Thoracic aorta (tissue), 2 donors: ENCODE measurements around the gene DPP4. TPM values are rescaled to one million over a fixed set of nuclear protein-coding genes. Genes with fewer than 3 reads are reported as not detected.

Experiments
- ATAC-seq: fragments of 150-250 bp; one replicate; pipeline ENCODE4 v1.8.0; 2017; ENCODE audit warnings: low read depth; ENCODE audit not compliant: insufficient number of reproducible peaks, low FRiP score
- DNase-seq: peaks from one replicate; pipeline ENCODE4 v3.0.0-alpha.2; 2020; ENCODE audit warnings: low spot score
- H3K27ac ChIP-seq, 2 donors: fragments of 200-600 bp; sonication (generic); 1 replicate in 1 of 2; 2 replicates in 1 of 2; pipeline ENCODE4 v1.5.1; 2016; ENCODE audit warnings: mild to moderate bottlenecking in 2 of 2, moderate library complexity in 2 of 2
- H3K27me3 ChIP-seq: fragments of 200-600 bp; sonication (generic); replicated peaks from 2 replicates; pipeline ENCODE4 v1.6.0; 2016; ENCODE audit warnings: mild to moderate bottlenecking; ENCODE audit not compliant: insufficient read depth
- H3K36me3 ChIP-seq: fragments of 200-600 bp; sonication (generic); one replicate; pipeline ENCODE4 v1.5.1; 2016
- H3K4me1 ChIP-seq, 2 donors: fragments of 200-600 bp; sonication (generic); 1 replicate in 1 of 2; 2 replicates in 1 of 2; pipeline versions ENCODE4 v1.5.1 to v1.6.0; 2016; ENCODE audit warnings: low read depth in 2 of 2, mild to moderate bottlenecking in 1 of 2; ENCODE audit not compliant: control insufficient read depth in 1 of 2
- H3K4me3 ChIP-seq: fragments of 200-600 bp; sonication (generic); 2 replicates; pipeline ENCODE4 v1.5.1; 2016; ENCODE audit warnings: mild to moderate bottlenecking
- H3K9me3 ChIP-seq: fragments of 200-600 bp; sonication (generic); 2 replicates; pipeline ENCODE4 v1.5.1; 2016
- total RNA-seq, 2 donors: library from RNA; depleted of rRNA; stranded (reverse); fragments of >200 nt; gene quantifications; one replicate each; pipeline versions ENCODE4 v1.1.0 to v1.2.3, GENCODE V29; 2016
- TF ChIP-seq, protein P1 (sequence below): fragments of 200-600 bp; sonication (generic); IDR thresholded peaks from one replicate; pipeline ENCODE4 v1.5.1; 2019; ENCODE audit warnings: antibody characterized with exemption

Gene DPP4
- total RNA-seq, 2 donors from 2014 or later = 2.0 to 2.1 TPM

DNA sequence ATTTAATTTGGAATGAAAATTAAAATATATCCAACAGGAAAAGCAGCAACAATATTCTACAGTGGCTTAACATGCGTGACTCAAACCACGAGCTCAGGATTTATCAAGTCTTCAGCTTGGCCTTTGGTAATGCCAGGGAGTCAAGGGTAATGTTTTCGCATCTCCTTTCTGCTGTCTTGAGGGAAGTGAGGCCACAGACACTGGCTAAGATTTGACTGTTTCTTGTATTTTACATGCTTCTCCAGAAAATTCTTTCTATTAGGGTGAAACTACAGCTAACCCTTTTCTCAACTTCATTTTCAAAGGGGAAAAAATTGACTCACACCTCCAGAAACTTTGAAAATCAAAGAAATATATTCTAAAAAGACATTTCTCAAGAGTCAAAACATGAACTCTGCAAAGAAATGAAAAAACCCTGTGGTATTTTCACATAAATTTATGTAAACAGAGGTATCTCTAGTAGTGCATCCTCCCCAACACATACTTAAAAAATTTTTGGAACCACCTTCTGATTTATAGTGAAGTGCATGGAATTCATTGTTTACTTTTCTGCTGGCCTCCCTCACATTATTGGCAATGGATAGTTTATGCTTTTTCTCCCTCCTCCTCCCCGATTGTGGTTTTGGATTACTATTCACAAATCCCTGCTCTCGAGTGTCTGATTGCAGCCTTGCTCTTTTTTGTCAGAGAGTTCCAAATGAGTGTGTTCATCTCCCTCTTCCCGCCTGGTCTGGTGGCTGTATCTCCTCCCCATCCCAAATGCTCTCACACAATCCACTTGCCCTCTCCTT, 48.7 kb downstream of the DPP4 start:
- TF ChIP-seq, protein P1, sequence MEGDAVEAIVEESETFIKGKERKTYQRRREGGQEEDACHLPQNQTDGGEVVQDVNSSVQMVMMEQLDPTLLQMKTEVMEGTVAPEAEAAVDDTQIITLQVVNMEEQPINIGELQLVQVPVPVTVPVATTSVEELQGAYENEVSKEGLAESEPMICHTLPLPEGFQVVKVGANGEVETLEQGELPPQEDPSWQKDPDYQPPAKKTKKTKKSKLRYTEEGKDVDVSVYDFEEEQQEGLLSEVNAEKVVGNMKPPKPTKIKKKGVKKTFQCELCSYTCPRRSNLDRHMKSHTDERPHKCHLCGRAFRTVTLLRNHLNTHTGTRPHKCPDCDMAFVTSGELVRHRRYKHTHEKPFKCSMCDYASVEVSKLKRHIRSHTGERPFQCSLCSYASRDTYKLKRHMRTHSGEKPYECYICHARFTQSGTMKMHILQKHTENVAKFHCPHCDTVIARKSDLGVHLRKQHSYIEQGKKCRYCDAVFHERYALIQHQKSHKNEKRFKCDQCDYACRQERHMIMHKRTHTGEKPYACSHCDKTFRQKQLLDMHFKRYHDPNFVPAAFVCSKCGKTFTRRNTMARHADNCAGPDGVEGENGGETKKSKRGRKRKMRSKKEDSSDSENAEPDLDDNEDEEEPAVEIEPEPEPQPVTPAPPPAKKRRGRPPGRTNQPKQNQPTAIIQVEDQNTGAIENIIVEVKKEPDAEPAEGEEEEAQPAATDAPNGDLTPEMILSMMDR = no peak
- ATAC-seq = no peak
- no peak overlapping the region for H3K27ac ChIP-seq

DNA sequence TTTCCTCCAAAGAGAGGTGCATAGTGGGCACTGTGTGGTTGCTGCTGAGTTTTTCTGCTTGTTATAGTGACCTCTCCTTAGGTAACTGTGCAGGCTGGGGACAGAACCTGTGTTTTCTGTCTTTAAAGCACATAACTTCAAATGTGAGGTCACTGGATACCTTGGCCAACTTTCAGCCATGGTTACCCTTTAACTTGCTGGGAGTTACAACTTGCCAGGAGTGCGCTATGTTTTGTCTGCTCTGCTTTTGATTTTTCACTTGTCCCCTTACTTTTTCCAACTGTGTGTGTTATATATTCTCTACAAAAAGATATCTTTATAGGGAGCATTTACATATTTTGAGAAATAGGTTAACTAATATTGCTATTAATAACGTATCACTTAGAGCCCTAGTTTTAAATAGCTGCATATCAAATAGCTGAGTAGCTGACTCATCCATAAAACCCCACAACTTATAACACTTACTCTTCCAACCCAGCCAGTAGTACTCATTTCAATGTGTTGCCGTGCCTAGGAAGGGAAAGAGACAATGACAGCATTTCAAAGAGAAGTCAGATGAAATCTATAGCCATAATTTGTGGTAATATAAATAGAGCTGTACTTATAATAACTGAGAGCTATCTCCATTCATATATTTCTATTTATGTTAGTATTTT, 51.6 kb downstream of the DPP4 start:
- H3K27ac ChIP-seq = no peak overlapping the region
- no peak for ATAC-seq

More for the DNA sequence above, 48.7 kb downstream of the DPP4 start:
- no peaks in the 10 kb centered on the region for H3K27me3 ChIP-seq
- H3K4me3 ChIP-seq = no peak overlapping the region
- no peaks in the 10 kb centered on the region for H3K9me3 ChIP-seq
- H3K4me1 ChIP-seq = no peaks in the 10 kb centered on the region
- DNase-seq = no peak
- no peaks in the 10 kb centered on the region for H3K36me3 ChIP-seq

DNA sequence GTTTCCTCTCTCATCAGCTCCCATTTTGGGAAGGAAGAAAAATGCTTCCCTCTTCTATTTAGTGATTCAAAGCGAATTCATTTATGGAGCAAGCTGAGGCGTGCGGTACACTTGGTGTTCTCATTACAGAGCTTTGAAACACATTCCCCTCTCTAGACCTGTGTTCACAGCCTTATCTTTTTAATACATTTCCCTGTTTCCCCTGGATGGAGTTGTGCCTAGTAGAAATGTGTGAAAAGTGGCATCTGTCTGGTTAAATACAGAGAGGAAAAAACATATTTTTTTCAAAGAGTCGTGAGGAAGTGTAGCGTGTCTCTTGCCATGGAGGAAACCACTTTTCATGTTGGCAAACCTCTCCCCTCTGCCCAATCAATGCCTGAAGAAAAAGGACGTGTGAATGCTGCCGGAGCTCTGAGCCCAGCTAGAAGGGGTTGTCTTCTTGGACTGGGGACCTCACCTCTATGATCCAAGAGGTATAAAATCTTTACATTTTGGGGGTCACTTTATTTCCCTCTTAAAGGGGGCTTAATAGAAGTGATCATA, 52.4 kb downstream of the DPP4 start:
- Histone ChIP-seq H3K4me1 (no peaks in the 10 kb centered on the region), H3K27ac (no peak overlapping the region), H3K27me3 (no peaks in the 10 kb centered on the region), H3K9me3 (no peaks in the 10 kb centered on the region), H3K36me3 (no peaks in the 10 kb centered on the region), H3K4me3 (no peak overlapping the region)
- no peak for DNase-seq
- TF ChIP-seq, protein P1 = no peak
- ATAC-seq = no peak

More for the DNA sequence above, 51.6 kb downstream of the DPP4 start:
- H3K9me3 ChIP-seq = no peaks in the 10 kb centered on the region
- no peaks in the 10 kb centered on the region for H3K27me3 ChIP-seq
- no peak overlapping the region for H3K4me3 ChIP-seq
- H3K4me1 ChIP-seq = no peaks in the 10 kb centered on the region
- no peaks in the 10 kb centered on the region for H3K36me3 ChIP-seq
- no peak for DNase-seq
- TF ChIP-seq, protein P1 = no peak

DNA sequence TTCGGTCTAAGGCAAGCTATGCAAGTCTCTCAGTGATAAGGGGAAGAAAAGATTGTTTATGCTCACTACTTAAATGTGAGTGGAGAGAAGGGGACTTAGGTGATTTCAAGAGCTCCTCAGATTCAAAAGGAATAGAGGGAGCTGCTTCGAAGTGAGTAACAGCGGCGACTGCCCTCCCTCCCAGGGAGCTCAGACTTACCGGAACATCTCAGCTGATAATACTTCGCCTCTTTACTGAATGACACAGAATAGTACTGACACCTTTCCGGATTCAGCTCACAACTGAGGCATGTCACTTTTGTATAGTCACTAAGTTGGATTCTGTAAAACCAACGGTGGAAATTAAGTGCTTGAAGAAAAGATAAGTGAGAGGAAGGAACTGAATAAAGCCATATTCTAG, 55.5 kb downstream of the DPP4 start:
- ATAC-seq (no peak), DNase-seq (no peak)
- Histone ChIP-seq H3K36me3 (no peaks in the 10 kb centered on the region), H3K27me3 (no peaks in the 10 kb centered on the region), H3K9me3 (no peaks in the 10 kb centered on the region), H3K27ac (no peak overlapping the region), H3K4me1 (no peaks in the 10 kb centered on the region), H3K4me3 (no peak overlapping the region)
- TF ChIP-seq, protein P1 = no peak

DNA sequence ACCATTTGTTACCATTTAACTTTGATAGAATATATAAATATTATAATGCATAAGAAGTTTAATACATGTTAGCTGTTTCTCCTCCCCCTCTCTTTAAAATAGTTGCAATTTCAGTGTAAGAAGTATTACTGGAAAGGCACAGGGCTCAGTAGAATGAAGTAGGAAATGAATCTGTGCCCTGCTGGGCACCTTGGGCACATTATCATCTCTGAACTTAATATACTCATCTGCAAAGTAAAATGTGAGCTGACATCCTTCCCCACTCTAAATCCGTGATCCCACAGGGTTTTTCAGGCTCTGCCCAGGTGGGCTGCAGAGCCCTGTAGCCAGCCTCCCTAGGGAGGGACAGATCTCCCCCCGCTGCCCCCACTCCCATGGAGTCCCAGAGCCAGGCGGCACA, 56.8 kb downstream of the DPP4 start:
- Histone ChIP-seq H3K27me3 (no peaks in the 10 kb centered on the region), H3K4me3 (no peak overlapping the region), H3K4me1 (no peaks in the 10 kb centered on the region)

More for the DNA sequence above, 56.8 kb downstream of the DPP4 start:
- no peaks in the 10 kb centered on the region for H3K9me3 ChIP-seq
- TF ChIP-seq, protein P1 = no peak
- ATAC-seq = no peak
- DNase-seq = no peak
- no peak overlapping the region for H3K27ac ChIP-seq
- no peaks in the 10 kb centered on the region for H3K36me3 ChIP-seq
